AG09319 (cell line): ENCODE data around the gene CELA2A.

Experiments used
- DNase-seq: peaks from one replicate; pipeline ENCODE4 v3.0.0-alpha.2; 2010; ENCODE audit warnings: low read depth; ENCODE audit errors: extremely low read depth
- TF ChIP-seq, protein P1 (sequence below): IDR thresholded peaks from 2 replicates; pipeline ENCODE4 v1.5.1; 2011; ENCODE audit warnings: low read depth, mild to moderate bottlenecking, inconsistent platforms, low read length, moderate library complexity

Gene CELA2A

DNA sequence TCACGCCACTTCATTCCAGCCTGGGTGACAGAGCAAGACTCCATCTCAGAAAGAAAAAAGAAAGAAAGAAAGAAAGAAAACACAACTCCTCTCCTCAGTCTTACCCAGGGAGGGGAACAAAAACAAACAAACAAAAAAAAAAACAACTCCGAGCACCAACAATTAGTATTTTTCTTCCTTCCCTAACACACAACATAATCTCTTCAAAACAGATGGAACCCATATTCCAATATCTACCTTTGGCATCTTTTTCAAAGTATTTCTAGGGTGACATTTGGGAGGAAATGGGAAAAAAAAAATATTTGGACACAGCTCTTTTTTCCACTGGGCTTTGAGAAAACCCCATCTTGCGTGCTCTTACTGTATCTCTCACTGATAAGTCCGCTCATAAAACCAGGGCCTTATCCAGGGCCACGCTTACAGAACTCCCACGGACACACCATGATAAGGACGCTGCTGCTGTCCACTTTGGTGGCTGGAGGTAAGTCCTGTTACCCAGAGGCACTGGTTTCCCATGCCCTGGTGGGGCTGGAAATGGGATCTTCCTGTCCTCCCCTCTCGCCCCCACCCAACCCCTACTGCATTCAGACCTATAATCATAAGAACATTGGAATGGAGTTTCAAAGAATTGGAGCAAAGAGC, at the start of gene CELA2A:
Gene CELA2A (plus strand): TSS at position 420 of the 642 bp plus-strand sequence. CDS start 22 bp downstream, at position 442.
- TF ChIP-seq, protein P1, sequence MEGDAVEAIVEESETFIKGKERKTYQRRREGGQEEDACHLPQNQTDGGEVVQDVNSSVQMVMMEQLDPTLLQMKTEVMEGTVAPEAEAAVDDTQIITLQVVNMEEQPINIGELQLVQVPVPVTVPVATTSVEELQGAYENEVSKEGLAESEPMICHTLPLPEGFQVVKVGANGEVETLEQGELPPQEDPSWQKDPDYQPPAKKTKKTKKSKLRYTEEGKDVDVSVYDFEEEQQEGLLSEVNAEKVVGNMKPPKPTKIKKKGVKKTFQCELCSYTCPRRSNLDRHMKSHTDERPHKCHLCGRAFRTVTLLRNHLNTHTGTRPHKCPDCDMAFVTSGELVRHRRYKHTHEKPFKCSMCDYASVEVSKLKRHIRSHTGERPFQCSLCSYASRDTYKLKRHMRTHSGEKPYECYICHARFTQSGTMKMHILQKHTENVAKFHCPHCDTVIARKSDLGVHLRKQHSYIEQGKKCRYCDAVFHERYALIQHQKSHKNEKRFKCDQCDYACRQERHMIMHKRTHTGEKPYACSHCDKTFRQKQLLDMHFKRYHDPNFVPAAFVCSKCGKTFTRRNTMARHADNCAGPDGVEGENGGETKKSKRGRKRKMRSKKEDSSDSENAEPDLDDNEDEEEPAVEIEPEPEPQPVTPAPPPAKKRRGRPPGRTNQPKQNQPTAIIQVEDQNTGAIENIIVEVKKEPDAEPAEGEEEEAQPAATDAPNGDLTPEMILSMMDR = no peak
- DNase-seq = no peak

DNA sequence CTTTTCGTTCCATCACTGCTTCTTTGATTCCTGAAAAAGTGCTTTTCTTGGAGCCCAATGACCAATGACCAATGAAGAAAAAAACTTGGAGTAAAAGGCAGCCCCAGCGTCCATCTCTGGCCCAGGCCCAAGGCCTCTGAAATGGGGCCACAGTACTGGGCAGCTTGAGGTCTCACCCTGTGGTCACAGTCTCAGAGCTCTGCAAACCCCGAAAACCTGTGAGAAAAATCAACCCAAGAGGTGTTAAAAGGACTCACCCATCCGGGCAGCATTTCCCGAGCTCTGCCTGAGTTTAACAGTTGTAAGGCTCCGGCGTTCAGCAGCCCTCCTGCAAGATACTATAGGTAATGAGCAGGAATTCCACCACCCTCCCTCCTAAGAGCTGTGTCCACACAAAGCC, 49.0 kb upstream of the CELA2A start:
- DNase-seq = no peak
- TF ChIP-seq, protein P1 = no peak

DNA sequence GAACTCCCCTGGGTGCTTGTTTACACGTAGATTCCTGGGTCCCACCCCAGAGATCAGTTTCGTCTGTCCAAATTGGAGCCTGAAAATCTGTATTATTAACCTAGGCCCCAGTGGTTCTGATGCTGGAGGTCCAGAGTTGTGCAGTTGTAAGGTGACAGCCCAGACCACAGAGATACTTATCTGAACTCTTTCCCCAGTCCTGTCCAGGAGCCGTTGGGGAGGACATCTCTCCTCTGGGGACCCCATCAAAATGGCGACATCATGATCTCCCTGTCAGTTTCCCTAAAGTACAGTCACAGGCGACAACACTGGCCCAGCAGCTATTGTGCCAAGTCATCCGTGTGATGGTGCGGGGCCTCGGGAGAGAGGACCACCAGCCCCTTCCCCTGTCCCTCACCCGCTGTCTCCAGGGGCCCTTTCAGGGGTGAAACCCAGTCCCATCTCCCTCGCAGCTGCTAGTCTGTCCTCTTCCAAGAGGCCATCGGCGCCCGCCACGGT, 47.6 kb upstream of the CELA2A start:
- TF ChIP-seq, protein P1 = no peak
- no peak for DNase-seq

DNA sequence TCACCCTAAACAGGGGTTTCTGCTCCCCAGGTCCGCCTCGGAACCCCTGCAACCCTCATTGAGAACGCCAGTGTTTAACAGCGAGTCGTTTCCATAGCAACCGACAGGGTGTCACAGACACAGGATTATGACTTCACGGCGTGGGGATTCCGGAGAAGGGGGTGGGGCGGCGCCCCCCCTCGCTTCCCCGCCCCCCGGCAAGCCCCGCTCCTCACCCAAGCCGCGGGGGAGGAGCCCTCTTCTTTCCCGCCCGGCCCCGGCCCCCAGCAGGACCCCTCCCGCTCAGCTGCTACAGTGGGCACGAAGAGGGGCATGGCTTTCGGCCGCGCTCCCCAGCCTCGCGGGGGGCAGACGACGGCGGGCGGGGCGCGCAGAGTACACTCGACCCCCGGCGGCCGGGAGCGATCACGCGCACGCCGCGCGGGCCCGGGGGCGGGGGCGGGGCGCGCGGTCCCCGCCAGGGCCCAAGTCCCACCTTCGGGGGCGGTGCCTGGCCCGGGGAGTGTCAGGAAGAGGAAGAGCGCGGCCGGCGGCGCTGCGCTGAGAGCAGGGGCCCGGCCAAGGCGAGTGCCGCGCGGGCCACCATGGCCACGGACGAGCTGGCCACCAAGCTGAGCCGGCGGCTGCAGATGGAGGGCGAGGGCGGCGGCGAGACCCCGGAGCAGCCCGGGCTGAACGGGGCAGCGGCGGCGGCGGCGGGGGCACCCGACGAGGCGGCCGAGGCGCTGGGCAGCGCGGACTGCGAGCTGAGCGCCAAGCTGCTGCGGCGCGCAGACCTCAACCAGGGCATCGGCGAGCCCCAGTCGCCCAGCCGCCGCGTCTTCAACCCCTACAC, 46.9 kb upstream of the CELA2A start, which contains the start of gene EFHD2:
Gene EFHD2 (plus strand): TSS at position 501 of the 835 bp plus-strand sequence. CDS start 84 bp downstream, at position 585.
- no peak for DNase-seq
- TF ChIP-seq, protein P1 = no peak

DNA sequence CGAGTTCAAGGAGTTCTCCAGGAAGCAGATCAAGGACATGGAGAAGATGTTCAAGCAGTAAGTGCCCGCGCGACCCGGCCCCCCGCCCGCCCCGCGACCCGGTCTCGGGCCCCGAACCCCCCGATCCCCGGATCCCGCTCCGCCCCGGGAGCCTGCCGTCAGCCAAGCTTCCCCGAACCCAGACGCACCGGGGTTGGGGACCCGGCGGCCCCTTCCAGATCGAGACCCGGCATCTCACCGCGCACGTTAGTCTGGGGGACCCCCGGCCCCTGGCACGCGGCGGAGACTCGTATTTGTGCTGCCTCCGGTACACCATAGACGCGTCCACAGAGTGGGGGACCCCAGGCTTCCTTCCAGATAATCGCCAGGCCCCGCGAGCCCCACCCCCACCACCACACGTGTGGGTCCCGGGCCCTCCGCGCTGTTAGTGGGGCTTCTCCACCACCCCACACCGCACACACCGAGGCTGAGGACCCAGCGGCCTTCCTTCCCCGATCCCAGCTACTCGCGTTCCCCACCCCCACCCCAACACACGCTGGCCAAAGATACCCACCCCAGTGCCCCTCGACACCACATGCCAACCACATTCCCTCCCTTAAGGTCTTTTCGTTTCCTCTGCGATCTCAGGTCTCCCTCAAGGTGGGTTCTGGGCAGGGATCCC, 46.2 kb upstream of the CELA2A start:
- DNase-seq = no peak
- TF ChIP-seq, protein P1 = no peak

DNA sequence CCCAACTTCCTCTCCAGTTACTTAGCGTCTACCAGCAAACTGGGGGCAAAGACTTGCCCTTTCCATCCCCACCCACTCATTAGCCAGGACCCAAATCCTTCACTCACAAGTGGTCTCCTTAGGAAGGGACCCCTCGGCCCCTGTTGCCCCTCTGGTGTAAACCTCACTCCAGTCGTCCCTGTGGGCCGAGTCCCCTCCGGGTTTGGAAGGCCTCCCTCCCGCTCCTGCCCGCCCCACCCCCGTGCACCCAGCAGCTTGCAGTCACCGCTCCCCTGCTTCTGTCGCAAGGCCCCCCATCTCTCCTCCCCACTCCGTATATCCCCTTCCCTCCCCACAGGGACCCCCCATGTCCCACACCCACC, 45.7 kb upstream of the CELA2A start:
- DNase-seq = no peak
- TF ChIP-seq, protein P1 = no peak
